WI38 (cell line): Measurements from ENCODE around the gene BRD7.

Experiments
- H3K4me3 ChIP-seq: 2 replicates; pipeline ENCODE4 v1.5.1; 2011; ENCODE audit warnings: low read depth, mild to moderate bottlenecking, control low read depth, low read length
- TF ChIP-seq, protein P1 (sequence below): IDR thresholded peaks from 2 replicates; pipeline ENCODE4 v1.5.1; 2012; ENCODE audit warnings: low read depth, mild to moderate bottlenecking, control low read depth, low read length

BRD7 gene

GRCh38 chr16:50388496-50388895, 19.7 kb upstream of the BRD7 start:
- TF ChIP-seq, protein P1, sequence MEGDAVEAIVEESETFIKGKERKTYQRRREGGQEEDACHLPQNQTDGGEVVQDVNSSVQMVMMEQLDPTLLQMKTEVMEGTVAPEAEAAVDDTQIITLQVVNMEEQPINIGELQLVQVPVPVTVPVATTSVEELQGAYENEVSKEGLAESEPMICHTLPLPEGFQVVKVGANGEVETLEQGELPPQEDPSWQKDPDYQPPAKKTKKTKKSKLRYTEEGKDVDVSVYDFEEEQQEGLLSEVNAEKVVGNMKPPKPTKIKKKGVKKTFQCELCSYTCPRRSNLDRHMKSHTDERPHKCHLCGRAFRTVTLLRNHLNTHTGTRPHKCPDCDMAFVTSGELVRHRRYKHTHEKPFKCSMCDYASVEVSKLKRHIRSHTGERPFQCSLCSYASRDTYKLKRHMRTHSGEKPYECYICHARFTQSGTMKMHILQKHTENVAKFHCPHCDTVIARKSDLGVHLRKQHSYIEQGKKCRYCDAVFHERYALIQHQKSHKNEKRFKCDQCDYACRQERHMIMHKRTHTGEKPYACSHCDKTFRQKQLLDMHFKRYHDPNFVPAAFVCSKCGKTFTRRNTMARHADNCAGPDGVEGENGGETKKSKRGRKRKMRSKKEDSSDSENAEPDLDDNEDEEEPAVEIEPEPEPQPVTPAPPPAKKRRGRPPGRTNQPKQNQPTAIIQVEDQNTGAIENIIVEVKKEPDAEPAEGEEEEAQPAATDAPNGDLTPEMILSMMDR = no peak
- H3K4me3 ChIP-seq = no peak overlapping the region

GRCh38 chr16:50386774-50387173, 18.0 kb upstream of the BRD7 start:
- TF ChIP-seq, protein P1 = no peak
- H3K4me3 ChIP-seq = no peak overlapping the region

DNA sequence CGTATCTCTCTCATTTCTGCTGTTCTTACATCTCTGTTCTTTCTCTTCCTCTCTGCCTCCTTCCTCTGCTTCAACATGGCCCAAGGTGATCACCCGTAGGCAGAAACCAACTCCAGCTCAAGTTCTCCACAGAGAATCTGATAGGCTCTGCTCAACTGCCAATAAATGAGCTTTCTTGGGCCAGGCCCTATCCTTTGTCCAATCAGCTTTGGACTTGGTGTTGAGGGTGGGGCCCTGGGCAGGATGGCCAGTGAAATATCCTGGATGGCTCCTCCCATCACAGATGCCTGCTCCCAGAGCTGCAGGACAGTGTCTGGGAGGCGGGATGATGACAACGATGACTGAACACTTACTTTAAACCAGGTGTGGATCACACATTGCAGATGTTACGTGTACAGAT, 17.4 kb upstream of the BRD7 start:
- TF ChIP-seq, protein P1 = no peak
- no peak overlapping the region for H3K4me3 ChIP-seq

DNA sequence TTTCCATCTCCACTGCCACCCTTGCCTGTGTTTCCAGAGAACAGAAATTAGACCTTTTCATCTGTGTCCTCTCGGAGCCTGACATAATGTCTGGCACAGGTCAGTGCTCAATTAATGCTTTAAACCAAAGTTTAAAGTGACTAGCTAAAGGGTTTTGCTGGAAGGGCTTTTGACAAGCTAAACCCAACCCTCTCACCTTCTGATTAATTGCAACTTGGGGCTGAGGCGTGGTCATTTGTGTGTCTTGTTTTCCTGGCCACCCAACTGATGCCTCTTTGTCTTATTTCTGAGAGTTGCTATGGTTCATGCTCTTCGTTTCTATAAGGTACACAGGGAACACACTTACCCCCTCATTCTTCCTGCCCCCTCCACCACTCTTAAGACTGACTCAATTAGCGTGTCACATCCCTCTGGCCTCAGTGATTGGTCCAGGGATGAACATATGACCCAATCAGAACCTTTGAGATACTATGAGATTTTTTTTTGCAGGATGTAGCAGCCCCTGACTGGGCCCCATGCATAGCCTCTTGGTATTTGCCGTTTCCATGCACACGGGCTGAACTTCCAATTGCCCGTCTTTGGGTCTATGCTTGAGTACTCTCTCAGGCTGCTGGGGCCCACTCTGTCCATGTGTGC, 15.8 kb upstream of the BRD7 start:
- H3K4me3 ChIP-seq = no peak overlapping the region
- TF ChIP-seq, protein P1 = no peak

DNA sequence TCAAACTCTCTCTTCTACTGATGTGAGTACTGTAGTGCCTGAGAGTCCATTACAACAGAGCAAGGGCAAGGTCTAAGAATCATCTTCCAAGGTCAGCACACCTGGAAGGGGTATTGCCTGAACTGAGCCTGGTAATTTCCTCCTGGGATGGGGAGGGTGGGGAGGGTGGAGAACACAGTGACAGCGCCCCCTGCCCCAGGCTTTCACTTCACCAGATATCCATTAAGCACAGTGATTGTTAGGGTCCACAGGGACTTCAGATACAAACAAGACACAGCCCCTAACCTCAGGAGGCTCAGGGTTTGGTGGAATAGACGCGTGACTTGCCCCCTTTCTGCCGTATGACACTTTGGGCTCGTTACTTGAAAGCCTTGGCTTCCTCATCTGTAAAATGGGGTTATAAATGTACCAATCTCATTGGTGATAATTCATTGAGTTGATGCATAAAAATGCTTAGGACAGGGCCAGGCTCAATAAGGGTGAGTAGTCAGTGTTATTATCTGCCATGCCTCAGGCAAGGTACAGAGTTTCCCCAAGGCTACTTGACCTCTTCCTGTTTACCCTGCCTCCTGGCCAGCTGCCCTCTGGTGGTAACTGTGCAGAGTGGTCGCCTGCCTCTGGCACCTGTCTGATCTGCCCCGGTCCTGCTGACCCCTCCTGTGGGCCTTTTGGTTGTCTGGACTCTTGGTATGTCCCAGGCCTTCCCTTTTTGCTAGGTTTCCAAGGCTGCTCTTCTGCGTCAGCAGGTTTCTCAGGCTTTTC, 13.1 kb upstream of the BRD7 start:
- no peak overlapping the region for H3K4me3 ChIP-seq
- TF ChIP-seq, protein P1 = no peak

GRCh38 chr16:50378417-50378816, 9.6 kb upstream of the BRD7 start:
- TF ChIP-seq, protein P1 = no peak
- H3K4me3 ChIP-seq = no peak overlapping the region

GRCh38 chr16:50377001-50377400, 8.2 kb upstream of the BRD7 start:
- TF ChIP-seq, protein P1 = no peak

More at GRCh38 chr16:50377001-50377400, 8.2 kb upstream of the BRD7 start:
- no peak overlapping the region for H3K4me3 ChIP-seq
